Erythroblast (primary cell): Measurements from ENCODE around the gene CYP26A1.

Source experiments
- DNase-seq, 2 experiments: peaks; one replicate each; lab custom pipeline; 2025; lab: John Stamatoyannopoulos, UW
- GATA1 ChIP-seq: IDR thresholded peaks from 2 replicates; pipeline ENCODE4 v1.6.1; 2011; ENCODE audit warnings: low read depth, mild to moderate bottlenecking, control low read depth, low read length, moderate library complexity
- POLR2A ChIP-seq: IDR thresholded peaks from 2 replicates; pipeline ENCODE4 v1.6.1; 2011; ENCODE audit warnings: mild to moderate bottlenecking, low read length

CYP26A1 gene

GRCh38 chr10:93103953-93104352 is 30.3 kb downstream of the CYP26A1 start:
- no peak for DNase-seq
- no peak for TF ChIP-seq POLR2A

GRCh38 chr10:93106631-93107072 is 33.0 kb downstream of the CYP26A1 start:
- no peak for TF ChIP-seq GATA1
- TF ChIP-seq POLR2A, result no peak
- DNase-seq, result no peak

GRCh38 chr10:93110472-93111146 is 36.9 kb downstream of the CYP26A1 start:
- TF ChIP-seq POLR2A (no peak), GATA1 (no peak)
- no peak for DNase-seq

DNA sequence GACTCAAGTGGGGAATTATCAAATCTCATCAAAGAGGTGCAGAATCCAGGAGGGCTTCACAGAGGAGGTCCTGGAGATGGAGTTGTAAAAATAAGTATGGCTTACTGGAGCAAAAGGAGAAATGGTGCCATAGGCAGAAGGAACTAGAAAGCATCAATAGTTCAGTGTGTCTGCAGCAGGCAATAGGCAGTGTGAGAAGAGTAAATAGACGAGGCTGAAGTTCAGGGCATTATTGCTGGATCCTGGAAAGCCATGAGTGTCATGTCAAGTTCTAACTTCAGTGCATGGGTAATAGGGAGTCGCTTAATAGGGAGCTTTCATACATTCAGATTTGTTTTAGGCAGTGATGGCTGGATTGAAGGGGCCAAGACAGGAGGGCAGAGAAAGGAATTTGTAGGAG is 39.3 kb downstream of the CYP26A1 start:
- DNase-seq, result no peak
- no peak for TF ChIP-seq GATA1
- no peak for TF ChIP-seq POLR2A

GRCh38 chr10:93115661-93116383 is 42.1 kb downstream of the CYP26A1 start:
- TF ChIP-seq GATA1 (no peak), POLR2A (no peak)
- DNase-seq, result peak; percentile 67 to 72

- no peak for DNase-seq
- no peak for TF ChIP-seq POLR2A
- no peak for TF ChIP-seq GATA1
These were observed 47.6 kb downstream of the CYP26A1 start for GRCh38 chr10:93121311-93121710.

- TF ChIP-seq GATA1 (no peak), POLR2A (no peak)
- no peak for DNase-seq
These were observed 50.1 kb downstream of the CYP26A1 start for GRCh38 chr10:93123766-93124165.

- DNase-seq, result no peak
- TF ChIP-seq GATA1 (no peak), POLR2A (no peak)
These were observed 51.1 kb downstream of the CYP26A1 start for GRCh38 chr10:93124580-93125318.

DNA sequence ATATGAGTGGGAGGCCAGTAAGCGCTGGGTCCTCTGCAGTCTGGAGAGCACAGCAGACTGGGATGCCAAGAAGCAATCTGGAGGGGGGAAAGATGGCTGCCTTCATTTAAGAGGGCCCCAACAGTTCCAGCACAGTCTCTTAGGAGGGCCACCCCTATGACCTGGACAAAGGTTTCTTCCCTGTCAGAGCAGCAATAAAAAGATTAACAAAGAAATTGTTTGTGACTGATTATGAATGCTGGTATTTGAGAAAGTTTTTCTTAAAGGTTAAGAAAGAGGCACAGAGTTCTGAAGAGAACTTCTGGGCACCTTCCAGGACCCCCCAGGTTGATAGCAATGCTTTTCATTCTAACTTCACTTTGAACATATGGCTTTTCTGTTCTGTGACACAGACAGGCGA is 52.3 kb downstream of the CYP26A1 start:
- TF ChIP-seq GATA1, result no peak
- TF ChIP-seq POLR2A, result no peak
- DNase-seq, result no peak

- no peak for TF ChIP-seq GATA1
- TF ChIP-seq POLR2A, result no peak
These were observed 52.9 kb downstream of the CYP26A1 start for GRCh38 chr10:93126483-93127052.

More at GRCh38 chr10:93126483-93127052, 52.9 kb downstream of the CYP26A1 start:
- peak; percentile 19 to 37 for DNase-seq
